Stimulated activated CD8-positive, alpha-beta memory T cell treated with anti-CD3 and anti-CD28 coated beads, Interleukin-15, amount 100 ng/mL, for 4 hours (primary cell): ENCODE measurements around the gene NFIB.

Experiments used
- DNase-seq, 2 donors: peaks; one replicate each; pipeline ENCODE4 v3.0.0-alpha.2; 2020; ENCODE audit warnings: low read depth in 2 of 2

Gene NFIB

GRCh38 chr9:14216612-14217194, 97.2 kb downstream of the NFIB start:
- no peak for DNase-seq

- no peak for DNase-seq
These were observed 98.3 kb downstream of the NFIB start for GRCh38 chr9:14215614-14216013.

DNA sequence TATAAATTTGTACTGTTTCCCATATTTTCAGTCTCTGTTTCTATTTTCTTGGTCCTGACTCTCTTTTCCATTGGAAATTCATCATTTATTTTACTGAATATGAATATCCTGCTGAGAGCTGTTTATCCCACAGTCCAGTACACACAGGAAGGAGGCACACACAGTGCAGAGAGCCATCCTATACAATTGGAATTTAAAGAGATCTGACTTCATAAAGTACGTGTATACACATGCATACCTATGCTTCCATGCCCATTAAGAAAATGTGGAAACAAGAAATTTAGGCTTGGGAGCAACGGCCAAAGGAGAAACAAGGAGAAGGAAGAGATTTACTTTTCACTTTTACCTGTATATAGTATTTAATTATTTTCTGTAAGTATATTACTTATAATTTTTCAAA, 99.2 kb downstream of the NFIB start:
- DNase-seq = no peak

DNA sequence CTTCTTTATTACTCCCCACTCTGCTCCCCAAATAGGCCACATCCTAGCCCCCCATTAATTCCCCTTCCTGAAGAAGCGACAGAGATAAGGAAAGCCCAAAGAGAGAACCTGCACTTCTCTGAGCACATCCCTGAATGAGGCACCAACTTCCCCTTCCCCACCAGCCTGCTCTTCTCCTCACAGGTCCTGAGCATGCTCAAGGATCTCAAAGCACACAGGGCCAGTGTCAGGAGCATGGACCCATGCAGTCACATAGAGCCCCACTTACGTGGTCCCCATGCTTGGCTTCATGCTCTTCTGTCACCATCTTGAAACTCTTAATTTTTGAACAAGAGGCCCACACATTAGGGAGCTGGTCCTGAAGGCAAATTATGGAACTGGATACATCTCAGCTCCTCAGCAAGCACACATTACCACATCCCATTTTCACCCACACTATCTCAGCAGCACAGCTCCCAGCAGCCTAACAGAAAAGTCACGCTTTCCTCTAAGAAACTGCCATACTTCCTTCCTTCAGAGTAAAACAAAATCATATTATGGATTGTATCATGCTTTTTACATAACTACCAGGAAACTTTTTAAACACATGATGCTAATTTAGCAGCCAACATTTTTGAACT, 99.8 kb downstream of the NFIB start:
- no peak for DNase-seq

DNA sequence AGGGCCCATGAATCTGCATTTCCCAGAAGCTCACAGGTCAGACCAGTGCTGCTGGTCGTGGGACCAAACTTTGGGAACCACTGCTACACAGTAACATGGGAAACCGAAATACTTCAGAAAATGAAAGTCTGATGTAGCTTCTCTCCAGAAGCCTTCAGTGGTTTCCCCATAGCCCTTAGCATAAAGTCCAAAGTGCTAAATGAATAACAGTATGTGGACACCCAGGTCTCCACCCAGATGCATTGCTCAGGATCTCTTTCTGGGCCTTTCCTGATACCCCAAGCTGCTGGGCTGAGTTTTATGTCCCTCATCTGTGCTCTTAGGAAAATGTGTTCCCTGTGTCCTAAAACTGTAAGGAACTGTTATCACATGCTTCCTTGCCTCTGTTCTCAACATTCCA, 100.4 kb downstream of the NFIB start:
- no peak for DNase-seq

- no peak for DNase-seq
These were observed 101.1 kb downstream of the NFIB start for GRCh38 chr9:14212697-14213420.

- DNase-seq = no peak
These were observed 101.9 kb downstream of the NFIB start for GRCh38 chr9:14212077-14212476.

DNA sequence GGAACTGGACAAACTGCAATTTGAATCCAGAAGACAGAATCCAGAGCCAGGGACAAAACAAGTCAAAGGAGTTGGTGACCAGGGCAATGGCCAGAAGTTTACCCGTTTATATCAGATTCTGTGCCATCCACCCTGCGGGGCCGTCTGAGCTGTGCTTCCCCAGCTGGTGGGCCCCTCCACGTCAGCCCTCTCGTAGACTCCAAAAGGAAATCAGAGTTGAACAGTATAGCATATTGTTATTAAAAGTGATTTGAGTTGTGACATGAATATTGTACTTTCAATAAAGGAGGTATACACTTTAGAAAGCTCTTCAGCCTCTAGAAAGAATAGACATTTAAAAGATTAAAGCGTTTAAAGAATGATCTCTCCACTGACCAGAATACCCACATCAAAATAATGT, 102.4 kb downstream of the NFIB start:
- no peak for DNase-seq

DNA sequence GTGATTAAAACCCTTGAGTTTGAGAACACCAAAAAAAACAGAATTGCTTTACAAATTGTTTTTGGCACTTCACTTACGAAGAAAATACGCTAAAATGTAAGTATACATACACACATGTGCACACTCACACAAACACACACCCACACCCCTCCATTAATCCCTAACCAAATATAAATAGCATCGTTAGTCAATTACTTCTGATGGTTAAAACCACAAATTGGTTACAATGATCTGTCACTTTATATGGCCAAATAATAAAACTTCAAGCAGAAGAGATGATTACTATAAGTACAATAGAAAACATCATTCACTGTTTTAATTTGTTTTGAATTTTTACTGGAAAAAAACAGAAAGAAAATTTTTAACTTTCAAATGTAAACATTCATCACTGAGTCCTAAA, 103.5 kb downstream of the NFIB start:
- DNase-seq = no peak

GRCh38 chr9:14209399-14210345, 104.3 kb downstream of the NFIB start:
- no peak for DNase-seq

GRCh38 chr9:14207352-14207995, 106.5 kb downstream of the NFIB start:
- DNase-seq = no peak

DNA sequence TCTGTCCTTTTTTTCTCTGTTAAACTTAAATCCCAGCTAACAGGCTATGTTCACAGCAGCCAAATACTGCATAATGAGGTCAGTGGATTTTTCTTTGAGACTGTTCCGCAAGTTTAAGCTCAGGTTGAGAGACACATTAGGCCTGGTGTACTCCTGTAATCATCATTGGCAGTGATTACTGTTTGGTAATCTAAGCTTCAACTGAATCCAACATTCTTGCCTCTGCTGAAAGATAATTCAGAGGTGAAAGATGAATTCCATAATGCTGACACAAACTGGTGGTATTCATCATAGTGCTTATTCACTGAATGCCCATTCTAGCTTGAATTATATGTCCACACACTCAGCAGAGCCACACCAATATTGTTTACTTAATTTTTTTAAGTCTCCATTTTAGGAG, 108.5 kb downstream of the NFIB start:
- DNase-seq = no peak

DNA sequence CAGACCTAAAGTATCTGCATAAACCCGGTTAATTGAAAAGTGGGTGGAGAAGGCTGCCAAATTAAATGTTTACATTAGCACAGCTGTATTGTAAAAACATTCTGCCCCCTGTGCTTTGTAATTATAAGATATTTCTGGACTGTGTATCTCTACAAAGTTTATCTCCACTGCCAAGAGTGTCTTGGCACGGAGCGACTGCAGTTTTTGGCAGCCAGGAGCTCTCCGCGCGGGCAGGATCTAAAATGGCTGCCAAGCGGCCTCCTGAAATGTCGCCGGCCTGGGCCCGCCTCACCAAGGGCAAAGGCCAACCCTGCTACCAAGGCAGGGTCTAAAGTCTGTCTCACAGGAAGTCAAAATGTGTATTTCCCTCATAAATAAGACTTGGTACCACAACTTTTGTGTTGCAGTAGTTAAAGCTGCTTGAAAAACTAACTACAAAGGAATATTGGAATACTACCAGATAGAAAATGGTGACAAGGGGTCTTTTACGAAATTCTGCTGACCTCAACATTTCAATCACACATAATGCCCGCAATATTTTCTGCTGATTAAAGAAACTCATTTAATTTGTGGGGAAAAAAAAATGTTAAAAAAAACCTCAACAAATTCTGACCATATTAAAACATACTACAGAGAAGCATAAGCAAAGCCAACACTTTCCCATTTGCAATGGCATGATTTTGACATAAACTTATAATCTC, 110.4 kb downstream of the NFIB start:
- no peak for DNase-seq

DNA sequence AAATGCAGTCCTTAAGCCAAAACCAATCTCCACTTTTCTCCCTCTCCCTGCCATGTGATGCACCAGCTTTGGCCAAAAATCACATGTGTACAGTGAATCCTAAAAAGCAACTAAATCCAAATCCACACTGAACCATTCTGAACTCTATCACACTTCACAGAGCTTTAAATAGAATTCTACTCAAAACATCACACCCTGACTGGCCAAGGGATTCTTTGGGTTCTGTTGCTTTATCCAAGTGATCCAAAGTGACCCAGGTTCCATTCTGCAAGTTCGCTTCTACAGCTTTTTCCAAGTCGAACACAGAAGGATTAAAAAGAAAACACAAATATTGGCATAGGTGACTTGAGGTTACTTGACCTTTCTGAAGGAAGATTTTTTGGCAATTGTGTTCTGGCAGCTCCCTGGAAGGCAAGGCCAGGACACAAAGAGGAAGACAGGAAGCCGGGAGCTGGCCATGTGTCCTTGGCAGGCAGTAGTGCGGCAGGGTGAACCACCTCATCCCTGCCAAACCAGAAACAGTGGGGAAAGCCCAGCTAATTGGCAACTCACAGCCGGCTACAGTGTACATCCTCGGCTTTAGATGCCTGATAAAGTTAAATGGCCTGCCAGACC, 115.0 kb downstream of the NFIB start:
- DNase-seq = no peak

DNA sequence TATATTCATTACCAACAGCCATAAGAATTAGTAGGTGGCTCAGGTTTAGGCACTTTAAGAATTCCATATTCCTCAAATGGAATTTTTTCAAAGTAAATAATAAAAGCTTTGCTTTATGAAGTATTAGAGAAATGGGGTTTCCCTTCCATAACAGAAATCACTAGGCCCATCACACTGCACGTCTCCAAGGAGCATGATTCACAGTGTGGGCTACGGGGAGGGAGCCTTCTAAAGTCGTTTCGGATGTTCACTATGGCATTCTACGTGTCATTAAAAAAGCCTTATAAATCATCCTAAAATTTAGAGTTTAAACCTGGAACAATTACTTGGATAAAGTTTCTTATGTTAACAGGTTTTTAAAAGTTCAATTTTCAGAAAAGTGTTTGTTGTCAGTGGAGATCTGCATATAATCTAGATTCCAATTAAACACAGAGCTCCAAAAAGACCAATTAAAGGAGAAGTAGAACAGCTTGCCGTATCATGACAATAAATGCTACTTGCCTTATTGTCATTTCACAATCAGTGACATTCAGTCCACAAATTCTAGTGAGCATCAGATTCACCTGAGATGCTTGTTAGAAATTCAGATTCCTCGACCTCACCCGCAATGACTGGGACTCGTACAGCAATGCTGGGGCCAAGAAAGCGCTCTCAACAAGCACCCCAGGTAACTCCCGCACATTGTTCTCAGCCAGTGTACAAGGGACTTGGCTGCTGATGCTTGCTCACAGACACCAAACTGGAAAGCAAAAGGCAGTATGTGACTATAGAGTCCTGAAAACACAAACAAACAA, 115.7 kb downstream of the NFIB start:
- no peak for DNase-seq

DNA sequence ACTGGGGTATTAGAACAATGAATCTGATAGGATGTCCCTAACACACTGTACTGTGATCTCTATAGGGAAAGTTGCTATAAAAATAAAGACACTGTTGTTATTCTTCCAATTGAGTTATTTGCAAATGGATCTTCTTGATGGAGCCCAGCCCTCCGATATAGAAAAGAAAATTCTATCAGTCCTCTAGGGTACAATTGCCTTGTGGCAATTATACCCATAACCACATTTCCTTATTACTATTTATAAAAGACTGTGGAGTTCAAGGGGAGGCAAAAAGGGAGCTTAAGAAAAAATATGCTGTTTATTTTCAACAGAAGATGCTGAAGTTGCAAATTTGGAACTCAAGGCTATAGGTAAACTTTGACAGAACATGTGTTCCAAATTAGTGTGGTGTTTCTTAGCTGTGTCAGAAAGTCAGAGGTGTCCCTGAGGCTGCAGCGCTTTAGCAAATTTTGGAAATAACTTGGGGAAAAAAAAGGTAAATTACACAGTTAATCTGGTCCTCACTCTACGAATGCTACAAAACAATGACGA, 116.5 kb downstream of the NFIB start:
- DNase-seq = no peak

GRCh38 chr9:14193328-14193990, 120.5 kb downstream of the NFIB start:
- no peak for DNase-seq

DNA sequence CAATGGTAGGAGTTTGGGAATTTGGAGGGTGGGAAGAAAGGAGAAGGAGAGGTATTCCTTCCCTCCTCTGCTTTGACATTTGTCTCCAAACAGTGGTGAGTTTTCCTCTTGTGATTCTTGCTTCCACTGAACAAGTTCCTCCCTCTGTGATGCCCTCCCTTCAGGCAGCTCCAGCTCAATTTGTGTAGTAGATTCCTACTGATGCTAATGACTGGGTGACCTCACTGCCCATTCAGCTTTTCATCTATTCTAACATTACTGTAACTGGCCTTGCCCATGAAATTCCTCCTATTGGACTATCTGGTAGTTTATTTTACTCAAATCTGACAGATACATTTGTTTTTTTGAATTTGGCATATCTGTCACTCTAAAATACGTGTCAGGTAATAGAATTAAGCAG, 121.4 kb downstream of the NFIB start:
- no peak for DNase-seq

DNA sequence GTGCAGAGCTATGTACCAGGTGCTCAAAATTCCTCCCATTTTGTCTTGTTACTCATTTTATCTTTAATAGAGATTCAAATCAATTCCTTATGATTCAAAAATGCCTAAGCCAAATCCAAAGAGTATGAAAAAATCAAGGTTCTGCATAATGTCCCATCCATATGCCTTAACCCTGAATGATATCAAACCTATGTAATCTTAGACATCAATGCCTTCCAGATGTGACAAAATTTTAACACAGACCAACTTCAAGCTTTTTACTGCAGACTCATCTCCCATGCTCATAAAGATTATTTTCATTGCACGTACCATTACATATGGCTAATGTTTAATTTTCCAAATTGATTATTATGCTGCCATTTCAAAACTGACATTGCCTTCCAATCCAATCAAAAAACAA, 122.4 kb downstream of the NFIB start:
- DNase-seq = no peak
